ENCODE results near the gene TMC4.
"Not testable (repeated sequence)": the region's sequence is repeated elsewhere in the genome, so short reads cannot be mapped to it uniquely, and the experiment has no call there.

Gene TMC4

DNA sequence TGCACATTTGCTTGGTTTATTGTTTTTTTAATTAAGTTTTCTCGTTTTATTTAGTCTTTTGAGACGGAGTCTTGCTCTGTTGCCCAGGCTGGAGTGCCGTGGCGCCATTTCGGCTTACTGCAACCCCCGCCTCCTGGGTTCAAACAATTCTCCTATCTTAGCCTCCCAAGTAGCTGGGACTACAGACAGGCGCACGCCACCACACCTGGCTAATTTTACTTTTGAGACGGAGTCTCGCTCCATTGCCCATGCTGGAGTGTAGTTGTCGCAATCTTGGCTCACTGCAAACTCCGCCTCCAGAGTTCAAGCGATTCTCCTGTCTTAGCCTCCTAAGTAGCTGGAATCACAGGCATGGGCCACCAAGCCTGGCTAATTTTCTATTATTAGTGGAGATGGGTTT lies 29.0 kb upstream of the TMC4 start:
- no peak for DNase-seq

DNA sequence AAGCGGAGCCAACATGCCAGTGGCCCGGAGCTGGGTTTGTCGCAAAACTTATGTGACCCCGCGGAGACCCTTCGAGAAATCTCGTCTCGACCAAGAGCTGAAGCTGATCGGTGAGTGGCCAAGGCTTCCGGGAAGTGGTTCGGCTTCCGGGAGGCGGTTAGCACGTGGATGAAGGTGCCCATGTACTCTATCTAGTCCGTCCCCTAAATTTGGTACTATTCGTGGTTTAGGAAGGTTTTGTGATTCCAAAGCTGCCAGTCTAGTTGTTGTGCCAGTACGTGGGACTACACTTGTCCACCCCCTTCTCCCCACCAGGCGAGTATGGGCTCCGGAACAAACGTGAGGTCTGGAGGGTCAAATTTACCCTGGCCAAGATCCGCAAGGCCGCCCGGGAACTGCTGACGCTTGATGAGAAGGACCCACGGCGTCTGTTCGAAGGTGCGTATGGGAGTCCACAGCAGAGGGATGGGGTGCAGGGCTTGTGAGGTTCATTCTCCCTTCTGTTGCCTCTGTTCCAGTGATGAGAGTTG lies 28.3 kb upstream of the TMC4 start:
- DNase-seq = no peak

DNA sequence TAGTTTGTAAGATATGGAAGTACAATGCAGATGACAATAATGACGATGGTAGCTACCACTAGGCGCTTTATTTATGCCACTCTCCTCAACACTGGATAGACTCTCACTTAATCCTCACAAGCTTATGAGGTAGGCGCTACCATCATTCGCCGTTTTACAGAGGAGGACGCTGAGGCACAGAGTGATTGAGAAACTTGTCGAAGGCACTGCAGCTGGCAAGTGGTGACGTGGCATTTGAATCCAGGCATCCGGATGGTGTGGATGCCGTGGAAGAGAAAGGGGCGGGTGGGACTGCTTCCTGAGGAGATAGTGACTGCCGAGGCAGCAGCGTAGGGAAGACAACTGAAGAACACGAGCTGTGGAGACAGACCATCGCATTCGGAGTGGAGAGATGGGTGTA lies 26.4 kb upstream of the TMC4 start:
- no peak for DNase-seq

DNA sequence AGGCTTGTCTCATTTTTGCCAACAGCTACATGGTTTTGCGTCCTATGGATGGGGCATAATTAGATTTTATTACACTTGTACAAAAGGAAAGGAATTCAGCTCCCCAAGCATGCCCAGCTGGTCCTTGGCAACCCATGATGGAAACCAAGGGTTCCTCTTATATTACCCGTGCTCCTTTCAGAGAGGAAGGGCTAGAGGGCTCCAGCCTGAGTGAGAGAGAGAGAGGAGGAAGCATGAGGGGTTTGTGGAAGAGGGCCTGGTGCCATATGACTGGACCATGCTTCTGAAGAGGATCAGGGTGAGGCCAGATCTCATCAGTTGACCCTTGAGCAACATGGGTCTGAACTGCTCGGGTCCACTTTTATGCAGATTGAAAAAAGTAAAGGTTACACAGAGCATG lies 24.2 kb upstream of the TMC4 start:
- DNase-seq = no peak

DNA sequence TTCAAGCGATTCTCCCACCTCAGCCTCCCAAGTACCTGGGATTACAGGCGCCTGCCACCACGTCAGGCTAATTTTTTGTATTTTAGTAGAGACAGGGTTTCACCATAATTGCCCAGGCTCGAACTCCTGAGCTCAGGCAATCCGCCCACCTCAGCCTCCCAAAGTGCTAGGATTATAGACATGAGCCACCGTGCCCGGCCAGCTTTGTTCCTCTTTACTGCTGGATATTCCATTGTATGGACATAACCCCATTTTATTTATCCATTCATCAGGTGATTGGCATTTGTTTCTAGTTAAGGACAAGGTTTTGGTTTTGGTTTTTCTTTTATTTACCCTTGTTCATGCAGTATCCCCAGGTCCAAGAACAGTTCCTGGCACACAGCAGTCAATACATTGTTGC lies 23.6 kb upstream of the TMC4 start:
- DNase-seq = no peak

DNA sequence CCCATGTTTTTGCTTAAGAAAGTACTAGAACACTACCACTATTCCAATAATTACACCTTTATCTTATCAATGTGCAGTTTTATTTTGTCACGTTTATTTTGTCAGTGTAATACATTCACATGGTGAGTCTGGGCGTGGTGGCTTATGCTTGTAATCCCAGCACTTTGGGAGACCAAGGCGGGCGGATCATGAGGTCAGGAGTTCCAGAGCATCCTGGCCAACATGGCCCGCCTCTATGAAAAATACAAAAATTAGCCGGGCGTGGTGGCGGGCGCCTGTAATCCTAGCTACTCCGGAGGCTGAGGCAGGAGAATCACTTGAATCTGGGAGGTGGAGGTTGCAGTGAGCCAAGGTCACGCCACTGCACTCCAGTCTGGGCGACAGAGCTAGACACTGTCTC lies 21.5 kb upstream of the TMC4 start:
- not testable (repeated sequence) for DNase-seq

DNA sequence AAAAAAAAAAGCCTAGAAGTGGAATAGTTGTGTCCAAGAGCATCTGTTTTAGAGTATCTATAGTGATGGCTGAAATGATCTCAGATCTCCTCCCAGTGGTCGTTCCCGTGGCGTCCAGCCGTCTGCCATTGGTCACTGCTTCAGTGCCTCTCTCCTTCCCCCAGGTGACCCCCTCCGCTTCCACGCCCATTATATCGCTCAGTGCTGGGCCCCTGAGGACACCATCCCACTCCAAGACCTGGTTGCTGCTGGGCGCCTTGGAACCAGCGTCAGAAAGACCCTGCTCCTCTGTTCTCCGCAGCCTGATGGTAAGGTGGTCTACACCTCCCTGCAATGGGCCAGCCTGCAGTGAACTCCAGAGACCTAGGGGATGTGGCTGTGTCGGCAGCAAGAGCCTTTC lies 20.1 kb upstream of the TMC4 start:
- DNase-seq = no peak

DNA sequence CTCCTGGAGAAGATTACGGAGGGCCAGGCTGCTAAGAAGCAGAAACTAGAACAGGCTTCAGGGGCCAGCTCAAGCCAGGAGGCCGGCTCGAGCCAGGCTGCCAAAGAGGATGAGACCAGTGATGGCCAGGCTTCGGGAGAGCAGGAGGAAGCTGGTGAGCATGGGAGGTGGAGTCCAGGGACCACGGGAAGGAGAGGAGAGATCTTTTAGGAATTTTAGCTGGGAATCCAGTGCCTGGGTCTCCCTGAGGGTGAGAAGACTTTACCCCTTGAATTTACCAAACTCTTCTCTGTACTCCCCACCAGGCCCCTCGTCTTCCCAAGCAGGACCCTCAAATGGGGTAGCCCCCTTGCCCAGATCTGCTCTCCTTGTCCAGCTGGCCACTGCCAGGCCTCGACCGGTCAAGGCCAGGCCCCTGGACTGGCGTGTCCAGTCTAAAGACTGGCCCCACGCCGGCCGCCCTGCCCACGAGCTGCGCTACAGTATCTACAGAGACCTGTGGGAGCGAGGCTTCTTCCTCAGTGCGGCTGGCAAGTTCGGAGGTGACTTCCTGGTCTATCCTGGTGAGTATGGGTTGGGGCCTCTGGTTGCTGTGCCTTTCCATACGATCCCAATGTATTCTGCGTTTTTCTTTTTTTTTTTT lies 19.0 kb upstream of the TMC4 start:
- no peak for DNase-seq

DNA sequence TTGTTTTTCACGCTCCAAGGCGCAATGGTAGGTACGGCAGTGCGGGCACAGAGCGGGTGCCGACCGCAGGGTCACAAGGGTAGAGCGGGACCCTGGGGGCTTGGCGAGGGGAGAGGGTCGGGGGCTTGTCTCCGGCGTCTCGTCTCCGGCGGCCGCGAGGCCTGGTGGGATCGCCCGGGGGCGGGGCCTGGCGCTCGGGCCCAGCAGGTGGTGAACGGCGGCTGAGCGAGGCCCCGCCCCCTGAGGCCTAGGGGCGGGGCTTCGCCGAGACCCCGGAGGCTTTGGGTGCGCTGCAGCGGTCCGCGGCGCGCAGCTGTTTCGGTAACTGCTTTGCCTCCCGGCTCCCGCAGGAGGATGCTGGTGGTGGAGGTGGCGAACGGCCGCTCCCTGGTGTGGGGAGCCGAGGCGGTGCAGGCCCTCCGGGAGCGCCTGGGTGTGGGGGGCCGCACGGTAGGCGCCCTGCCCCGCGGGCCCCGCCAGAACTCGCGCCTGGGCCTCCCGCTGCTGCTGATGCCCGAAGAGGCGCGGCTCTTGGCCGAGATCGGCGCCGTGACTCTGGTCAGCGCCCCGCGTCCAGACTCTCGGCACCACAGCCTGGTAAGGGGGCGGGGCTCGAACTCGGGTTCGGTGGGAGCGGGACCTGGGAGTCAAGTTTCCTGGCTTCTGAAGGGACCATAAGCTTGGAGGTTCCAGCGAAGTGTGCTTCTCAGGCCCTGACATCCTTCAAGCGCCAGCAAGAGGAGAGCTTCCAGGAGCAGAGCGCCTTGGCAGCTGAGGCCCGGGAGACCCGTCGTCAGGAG lies 18.3 kb upstream of the TMC4 start, which contains the start of gene TSEN34:
TSEN34 (plus strand) TSS at position 298 of the 800 bp plus-strand sequence; CDS start at position 355, 57 bp downstream.
- peak; percentile 90 for DNase-seq

DNA sequence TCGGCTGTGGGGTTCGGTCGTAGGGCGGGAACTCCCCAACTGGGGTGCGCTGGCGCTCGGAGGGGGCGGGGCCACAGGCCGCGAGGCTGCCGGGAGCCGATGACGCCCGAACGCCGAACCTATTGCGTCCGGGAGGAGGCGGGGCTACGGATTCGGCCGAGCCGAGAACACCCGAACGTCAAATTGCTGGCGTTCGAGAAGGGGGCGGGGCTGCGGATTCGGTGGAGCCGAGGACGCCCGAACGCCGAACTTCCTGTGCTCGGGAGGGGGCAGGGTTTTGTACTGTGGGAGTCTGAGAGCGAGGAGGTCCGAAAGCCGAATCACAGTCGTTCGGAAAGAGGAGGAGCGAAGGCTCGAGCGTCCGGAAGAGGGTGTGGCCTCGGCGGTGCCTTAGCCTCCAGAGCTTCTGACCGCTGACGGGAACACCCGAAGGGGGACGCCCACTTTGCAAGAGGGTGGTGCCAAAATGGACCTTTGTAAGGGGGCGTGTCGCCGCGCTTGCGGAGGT lies 17.6 kb upstream of the TMC4 start:
- peak; percentile 100 for DNase-seq

DNA sequence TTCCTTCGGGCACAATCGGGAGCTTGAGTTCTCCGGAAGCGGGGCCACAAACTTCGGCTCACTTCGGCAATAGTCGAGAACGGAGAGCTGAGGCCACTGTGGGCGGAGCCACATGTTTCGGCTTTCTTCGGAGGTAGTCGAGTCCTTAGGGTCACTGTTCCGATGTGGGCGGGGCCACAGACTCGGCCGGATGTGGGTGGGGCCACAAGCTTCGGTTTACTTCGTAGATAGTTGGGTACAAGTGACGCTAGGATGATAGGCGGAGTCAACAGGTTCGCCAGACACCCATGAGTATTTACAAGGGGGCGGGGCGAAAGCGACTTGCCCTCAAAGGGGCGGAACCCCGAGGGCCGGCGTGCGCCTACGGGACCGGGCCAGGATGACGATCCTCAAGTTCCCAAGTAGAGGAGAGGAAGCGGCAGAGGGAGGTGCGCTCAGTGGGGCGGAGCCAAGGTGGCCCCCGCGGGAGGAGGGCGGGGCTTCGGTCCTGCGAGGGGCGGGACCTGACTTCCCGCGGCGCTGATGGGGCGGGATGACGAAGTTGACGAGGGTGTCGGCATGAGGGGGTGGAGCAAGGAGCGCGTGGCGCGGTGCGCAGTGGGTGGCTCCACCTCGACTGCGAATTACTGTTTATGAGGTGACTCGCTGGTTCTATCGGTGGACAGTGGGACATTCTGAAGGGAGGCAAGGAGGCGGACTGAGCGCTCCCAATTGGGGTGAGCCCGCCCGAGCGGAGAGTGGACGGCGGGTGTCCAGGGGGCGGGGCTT lies 17.0 kb upstream of the TMC4 start:
- DNase-seq = peak; percentile 100

DNA sequence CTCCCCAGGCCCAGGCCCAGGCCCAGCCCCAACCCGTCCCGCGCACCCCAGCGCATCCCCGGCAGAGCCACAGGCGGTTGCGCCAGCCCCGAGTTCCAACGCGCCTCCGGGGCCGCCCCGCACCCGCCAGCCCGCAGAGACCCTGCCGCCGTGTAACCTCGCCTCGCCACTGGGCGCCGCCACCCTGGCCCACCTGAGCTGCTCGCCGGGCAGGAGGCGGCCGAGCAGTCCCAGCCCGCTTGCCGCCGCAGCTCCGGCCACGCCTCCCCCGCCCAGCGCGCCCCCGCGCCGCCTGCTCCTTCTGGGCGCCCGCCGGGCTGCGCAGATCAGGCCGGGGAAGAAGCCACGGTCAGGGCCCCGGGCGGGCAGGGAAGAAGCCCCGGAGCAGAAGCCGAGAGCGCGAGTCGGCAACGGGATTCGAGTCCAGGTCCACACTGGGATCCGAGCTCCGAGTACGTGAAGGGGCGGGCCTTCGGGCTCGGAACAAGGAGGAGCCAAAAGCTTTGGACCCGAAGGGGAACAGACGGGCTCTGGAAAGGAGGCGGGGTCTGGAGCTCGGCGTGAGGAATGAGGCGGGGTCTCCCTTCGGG lies 16.3 kb upstream of the TMC4 start, which contains the start of gene MBOAT7:
MBOAT7 (minus strand) TSS at position 436 of the 590 bp plus-strand sequence. CDS start 1,072 bp downstream, outside the sequence.
- DNase-seq = no peak

DNA sequence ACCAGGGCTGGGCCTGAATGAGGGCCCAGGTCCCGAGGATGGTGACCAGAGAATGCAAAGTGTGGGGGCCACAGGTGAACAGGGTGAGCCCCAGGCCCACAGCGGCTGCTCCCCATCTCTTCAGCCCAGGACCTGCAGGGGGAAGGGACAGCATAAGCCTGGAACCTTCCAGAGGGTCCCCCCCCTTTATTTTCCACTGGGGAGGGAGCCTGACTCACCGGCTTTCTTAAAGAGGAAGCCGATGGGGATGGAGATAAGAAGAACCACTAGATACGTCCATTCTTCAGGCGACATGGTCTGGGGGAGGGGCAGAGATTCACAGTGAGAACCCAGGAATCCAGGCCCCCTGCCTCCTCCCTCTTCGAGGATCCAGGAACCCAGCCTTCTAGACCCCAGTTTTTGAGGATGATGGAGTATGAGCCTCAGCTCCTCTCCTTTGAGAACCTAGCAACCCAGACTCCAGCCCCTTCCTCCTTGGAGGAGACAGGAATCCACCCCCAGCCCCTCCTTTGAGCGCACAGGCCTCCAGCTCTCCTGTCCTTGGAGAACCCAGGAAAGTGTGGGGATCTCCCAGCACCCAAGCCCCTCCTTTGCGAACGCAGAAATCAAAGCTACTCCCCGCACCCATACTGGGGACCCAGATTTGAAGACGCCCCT lies 15.4 kb upstream of the TMC4 start:
- peak; percentile 92 for DNase-seq

DNA sequence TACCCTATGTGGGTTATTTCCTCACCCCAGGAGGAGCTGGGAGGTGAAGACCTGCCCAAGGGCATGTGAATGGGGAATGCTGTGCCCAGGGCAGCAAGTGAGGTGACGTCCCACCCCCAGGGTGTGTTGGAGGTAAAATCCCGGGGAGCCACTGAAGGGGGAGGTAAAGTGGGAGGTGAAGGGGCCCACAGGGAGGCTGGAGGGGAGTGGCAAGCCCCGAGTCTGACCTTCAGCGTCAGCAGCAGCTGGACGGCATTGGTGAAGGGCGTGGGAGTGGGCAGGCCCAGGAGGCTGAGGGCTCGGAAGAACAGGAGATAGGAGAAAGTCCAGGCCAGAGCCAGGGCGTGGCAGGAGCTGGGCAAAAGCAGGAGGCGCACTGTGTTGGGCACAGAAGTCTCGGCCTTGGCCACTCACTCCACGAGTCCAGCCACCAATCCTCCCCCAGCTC lies 14.0 kb upstream of the TMC4 start:
- no peak for DNase-seq

DNA sequence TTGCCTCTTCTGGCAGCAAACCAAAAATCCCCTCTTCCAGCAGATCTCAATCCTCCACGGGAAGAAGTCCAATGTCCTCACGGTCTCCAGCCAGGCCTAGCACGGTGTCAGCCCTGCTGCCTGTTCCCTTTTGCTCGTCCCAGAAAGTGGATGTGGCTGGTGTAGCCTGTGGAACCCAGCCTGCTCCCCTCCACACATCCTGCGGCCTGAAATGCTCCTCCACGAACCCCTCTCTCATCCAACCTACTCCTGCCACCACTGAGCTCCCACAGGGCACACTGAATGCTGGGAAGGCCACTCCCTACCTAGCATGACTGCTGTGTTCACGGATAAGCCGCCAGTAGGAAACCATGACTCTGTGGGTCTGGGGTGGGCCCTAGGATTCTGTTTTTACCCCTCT lies 13.4 kb upstream of the TMC4 start:
- no peak for DNase-seq

DNA sequence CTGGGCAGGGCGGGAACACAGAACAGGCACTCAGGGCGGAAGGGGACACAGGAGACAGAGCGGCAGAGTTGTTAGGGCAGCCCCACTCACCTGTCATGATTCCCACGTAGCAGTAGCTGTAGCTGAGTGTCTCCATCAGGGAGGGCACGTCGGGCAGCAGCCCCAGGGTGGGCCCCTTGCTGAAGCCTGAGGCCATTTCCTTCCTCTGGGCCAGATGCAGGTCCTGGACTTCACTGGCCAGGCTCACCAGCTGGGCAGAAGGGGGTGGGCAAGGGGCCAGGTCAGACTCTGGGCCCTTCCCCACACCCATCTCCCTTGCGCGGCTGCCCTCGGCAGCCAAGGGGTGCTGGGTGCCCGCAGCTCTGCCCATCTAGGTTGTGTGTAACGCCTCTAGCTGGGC lies 10.5 kb upstream of the TMC4 start:
- DNase-seq = no peak

DNA sequence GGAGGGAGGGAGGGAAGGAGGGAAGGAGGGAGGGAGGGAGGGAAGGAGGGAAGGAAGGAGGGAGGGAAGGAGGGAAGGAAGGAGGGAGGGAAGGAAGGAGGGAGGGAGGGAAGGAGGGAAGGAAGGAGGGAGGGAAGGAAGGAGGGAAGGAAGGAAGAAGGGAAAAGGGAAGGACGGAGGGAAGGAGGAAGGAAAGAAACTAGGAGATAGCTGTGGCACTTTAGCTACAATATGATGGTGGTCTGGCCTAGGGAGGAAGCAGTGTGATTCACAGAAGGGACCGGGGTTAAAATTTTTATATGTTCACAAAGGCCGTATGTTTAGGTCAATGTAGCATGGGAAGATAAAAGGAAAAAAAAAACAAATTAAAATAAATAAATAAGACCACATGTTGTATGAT lies 8.9 kb upstream of the TMC4 start:
- DNase-seq = not testable (repeated sequence)

DNA sequence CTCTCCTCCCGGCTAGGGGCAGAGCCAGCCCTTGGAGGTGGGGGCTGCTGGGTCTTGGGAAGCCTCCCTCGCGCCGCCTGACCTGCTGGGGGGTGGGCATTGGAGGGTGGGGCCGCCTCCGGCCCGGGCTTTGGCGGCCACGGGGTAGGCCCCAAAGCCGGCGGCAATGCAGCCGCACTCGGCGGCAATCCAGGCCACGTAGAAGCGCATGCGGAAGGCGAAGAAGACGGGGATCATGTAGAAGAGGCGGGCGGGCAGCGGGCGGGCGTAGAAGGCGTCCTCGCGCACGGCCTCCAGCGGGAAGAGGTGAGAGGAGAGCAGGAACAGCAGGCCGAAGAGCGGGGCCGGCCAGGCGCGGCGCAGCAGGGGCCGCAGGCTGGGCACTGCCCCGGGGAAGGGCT lies 7.7 kb upstream of the TMC4 start:
- DNase-seq = no peak

DNA sequence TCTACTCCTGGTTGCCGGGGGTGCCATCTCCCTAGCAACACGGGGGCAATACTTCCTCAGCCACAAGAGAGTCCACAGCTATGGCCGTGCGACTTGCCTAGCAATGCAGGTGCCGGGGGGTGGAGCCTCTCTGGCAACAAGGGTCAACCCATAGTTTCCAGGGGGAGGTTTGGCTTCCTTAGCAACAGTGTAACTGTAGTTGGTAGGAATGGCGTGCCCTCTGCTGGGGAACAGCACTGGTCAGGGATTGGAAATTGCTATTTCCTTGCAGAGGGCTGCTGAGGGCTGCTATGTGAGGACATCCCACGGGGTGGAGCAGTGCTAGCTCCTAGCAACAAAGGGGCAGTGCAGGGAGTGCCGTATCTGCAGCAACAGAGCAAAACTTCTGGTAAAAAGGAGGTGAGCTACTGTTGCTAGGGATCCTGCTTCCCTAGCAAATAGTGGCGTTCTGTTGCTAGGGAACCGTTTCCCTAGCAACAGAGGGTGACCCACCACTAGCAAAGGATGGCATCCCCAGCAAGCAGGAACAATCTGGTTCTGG lies 7.0 kb upstream of the TMC4 start:
- peak; percentile 61 for DNase-seq

DNA sequence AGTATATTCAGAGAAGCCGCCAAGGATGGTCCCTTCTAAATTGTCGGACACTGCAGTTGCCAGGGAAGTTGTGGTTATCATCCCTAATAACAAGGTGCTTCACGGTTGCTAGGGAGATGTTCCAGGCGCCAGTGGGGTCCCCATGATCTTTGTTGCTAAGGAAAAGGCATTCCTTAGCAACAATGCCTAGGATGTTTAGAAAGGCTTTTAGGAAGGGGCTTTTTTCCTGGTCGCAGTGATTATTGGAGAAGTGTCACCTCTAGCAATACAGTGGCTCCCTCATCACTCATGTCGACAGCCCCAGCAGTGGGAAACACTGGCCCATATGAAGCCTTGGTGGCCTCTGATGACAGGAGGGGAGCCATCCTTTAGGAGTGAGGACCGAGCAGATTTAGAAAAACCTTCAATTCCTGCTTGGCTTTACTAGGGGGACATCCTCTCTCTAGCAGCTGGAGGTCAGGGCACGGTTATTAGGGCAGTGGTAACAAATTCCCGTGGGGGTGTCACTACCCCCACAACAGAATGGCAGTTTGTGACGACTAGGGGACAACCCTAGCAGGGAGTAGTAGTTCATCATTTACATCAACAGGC lies 6.4 kb upstream of the TMC4 start:
- no peak for DNase-seq

DNA sequence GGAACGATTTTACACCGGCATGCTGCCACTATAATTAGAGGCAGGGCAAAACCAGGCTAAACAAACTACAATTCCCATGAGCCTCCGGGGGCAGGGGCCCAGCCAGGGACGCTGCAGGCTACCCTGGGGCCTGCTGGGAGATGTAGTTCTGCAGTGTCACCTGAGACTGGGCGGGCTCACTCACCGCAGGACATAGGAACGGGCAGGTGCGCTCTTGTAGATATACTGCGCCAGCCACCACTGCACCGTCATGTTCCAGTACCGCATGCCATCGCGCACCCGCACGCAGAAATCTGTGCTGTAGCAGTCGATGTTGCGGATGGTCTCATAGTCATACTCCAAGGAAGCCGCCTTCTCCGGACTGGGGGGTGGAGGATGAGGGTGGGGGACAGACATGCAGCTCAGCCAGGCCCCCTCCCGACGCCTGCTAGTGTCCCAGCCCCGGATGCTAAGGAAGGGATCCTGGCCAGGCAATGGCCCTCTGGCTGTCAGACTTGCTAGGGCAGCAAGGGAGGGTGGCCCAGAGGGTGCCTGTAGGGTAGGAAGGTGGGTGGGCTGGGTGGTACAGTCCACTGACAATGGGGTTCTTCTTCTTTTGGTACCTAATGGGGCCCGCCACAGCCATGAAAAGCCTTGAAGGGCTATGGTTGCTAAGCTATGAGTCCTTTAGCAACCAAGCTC lies 5.8 kb upstream of the TMC4 start:
- DNase-seq = peak; percentile 68

All from hematopoietic multipotent progenitor cell treated with erythropoietin and hydrocortisone succinate and interleukin-3 and kit ligand, for 6 days (in vitro differentiated cells).